Thymus (tissue), 11 donors: ENCODE data around the gene NKAP. TPM values are rescaled to one million over a fixed set of nuclear protein-coding genes. Genes with fewer than 3 reads are reported as not detected.
"Not testable (repeated sequence)": the region's sequence is repeated elsewhere in the genome, so short reads cannot be mapped to it uniquely, and the experiment has no call there.

Experiments
- DNase-seq, 9 donors: peaks; one replicate each; pipeline ENCODE4 v3.0.0-alpha.2; 2013; ENCODE audit warnings: low spot score in 9 of 9, low read depth in 6 of 9, missing footprints in 1 of 9
- H3K27ac ChIP-seq, 2 donors: one replicate each; pipeline ENCODE4 v1.5.1; 2013; ENCODE audit warnings: control low read depth in 1 of 2, low read depth in 1 of 2, low read length in 1 of 2, mild to moderate bottlenecking in 1 of 2, moderate library complexity in 1 of 2
- H3K27me3 ChIP-seq, 2 donors: one replicate each; pipeline ENCODE4 v1.5.1; 2013; ENCODE audit warnings: low read length in 1 of 2; ENCODE audit not compliant: control insufficient read depth in 2 of 2, insufficient read depth in 1 of 2
- H3K36me3 ChIP-seq, 2 donors: one replicate each; pipeline ENCODE4 v1.5.1; 2013; ENCODE audit warnings: low read length in 1 of 2, mild to moderate bottlenecking in 1 of 2, moderate library complexity in 1 of 2; ENCODE audit not compliant: control insufficient read depth in 2 of 2, insufficient read depth in 2 of 2
- H3K4me1 ChIP-seq, 2 donors: one replicate each; pipeline ENCODE4 v1.5.1; 2013; ENCODE audit warnings: low read length in 2 of 2; ENCODE audit not compliant: control insufficient read depth in 2 of 2, insufficient read depth in 2 of 2
- H3K4me3 ChIP-seq, 2 donors: one replicate each; pipeline ENCODE4 v1.5.1; 2013; ENCODE audit warnings: low read length in 2 of 2, control low read depth in 1 of 2, mild to moderate bottlenecking in 1 of 2
- H3K9me3 ChIP-seq, 2 donors: one replicate each; pipeline ENCODE4 v1.5.1; 2013; ENCODE audit warnings: low read length in 1 of 2, mild to moderate bottlenecking in 1 of 2; ENCODE audit not compliant: control insufficient read depth in 2 of 2, insufficient read depth in 1 of 2
- WGBS: extraction: QIAGEN DNeasy Blood & Tissue Kit; methylation state at CpG from one replicate; pipeline ENCODE4 v1.1.7; 2013; 5-methylcytosine and 5-hydroxymethylcytosine counted together
- polyA plus RNA-seq: library from polyadenylated mRNA; stranded (reverse); fragments of 200-250 nt; gene quantifications from one replicate; pipeline ENCODE4 v1.2.3, GENCODE V29; 2013
- total RNA-seq: library from RNA; stranded (reverse); fragments of 120-200 nt; gene quantifications from one replicate; pipeline ENCODE4 v1.2.4, GENCODE V29; 2013
- donor health status: healthy.

The NKAP gene
- total and polyA plus RNA-seq, 2 donors = 6.0 to 12.0 TPM

- Histone ChIP-seq H3K4me3 (no peak overlapping the region), H3K27ac (no peak overlapping the region), H3K9me3 (no peaks in the 10 kb centered on the region), H3K36me3 (no peaks in the 10 kb centered on the region), H3K27me3 (peaks cover 0 to 9% of the 10 kb centered on the region in 2 donors), H3K4me1 (no peaks in the 10 kb centered on the region)
- WGBS = 95% methylated on average over 5 of the region's 5 CpGs
- no peak for DNase-seq
Observed at GRCh38 chrX:119948381-119948780, 4.8 kb upstream of the NKAP start.

DNA sequence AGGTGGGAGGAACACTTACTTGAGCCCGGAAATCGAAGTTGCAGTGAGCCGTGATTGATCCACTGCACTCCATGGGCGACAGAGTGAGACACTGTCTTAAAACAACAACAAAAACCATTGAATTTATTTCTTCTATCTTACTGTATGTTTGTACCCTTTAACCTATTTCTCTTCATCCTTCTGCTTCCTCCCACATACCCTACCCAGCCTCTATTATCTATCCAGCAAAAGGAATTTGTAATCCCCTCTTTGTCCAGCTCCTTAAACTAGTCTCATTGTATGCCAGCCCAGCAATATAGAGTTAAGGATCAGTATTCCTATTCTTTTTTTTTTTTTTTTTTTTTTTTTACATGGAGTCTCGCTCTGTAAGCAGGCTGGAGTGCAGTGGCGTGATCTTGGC lies 1.9 kb upstream of the NKAP start:
- peaks cover 5 to 6% of the 10 kb centered on the region in 2 donors for H3K4me1 ChIP-seq

GRCh38 chrX:119942831-119943184 lies 743 bp downstream of the NKAP start:
- Histone ChIP-seq H3K9me3 (no peaks in the 10 kb centered on the region), H3K4me3 (peak overlapping the region; percentile 73 to 78), H3K4me1 (peaks cover 5 to 6% of the 10 kb centered on the region in 2 donors), H3K36me3 (no peaks in the 10 kb centered on the region), H3K27ac (peak overlapping the region in 1 of 2 donors; percentile 90), H3K27me3 (no peaks in the 10 kb centered on the region)
- WGBS = under 1% methylated on average over 14 of the region's 14 CpGs
- DNase-seq = peak in 2 of 9 donors; percentile 0 to 1

More for the DNA sequence above, 1.9 kb upstream of the NKAP start:
- H3K4me3 ChIP-seq = no peak overlapping the region
- no peaks in the 10 kb centered on the region for H3K36me3 ChIP-seq
- no peak for DNase-seq
- H3K27ac ChIP-seq = no peak overlapping the region
- H3K9me3 ChIP-seq = no peaks in the 10 kb centered on the region
- 83% methylated on average over 6 of the region's 6 CpGs for WGBS
- H3K27me3 ChIP-seq = peaks cover 0 to 9% of the 10 kb centered on the region in 2 donors

- H3K4me3 ChIP-seq = peak overlapping the region; percentile 73 to 78
- DNase-seq = no peak
- no peaks in the 10 kb centered on the region for H3K27me3 ChIP-seq
- peaks cover 0 to 3% of the 10 kb centered on the region in 2 donors for H3K36me3 ChIP-seq
- no peak overlapping the region for H3K27ac ChIP-seq
- H3K9me3 ChIP-seq = no peaks in the 10 kb centered on the region
- 65% methylated on average over 13 of the region's 13 CpGs for WGBS
- peaks cover 5 to 6% of the 10 kb centered on the region in 2 donors for H3K4me1 ChIP-seq
Observed at GRCh38 chrX:119942173-119942819, 1.3 kb downstream of the NKAP start.

- no peak overlapping the region for H3K27ac ChIP-seq
- no peak overlapping the region for H3K4me3 ChIP-seq
- H3K4me1 ChIP-seq = peaks cover 5 to 6% of the 10 kb centered on the region in 2 donors
- no peaks in the 10 kb centered on the region for H3K9me3 ChIP-seq
- no peak for DNase-seq
- H3K36me3 ChIP-seq = peaks cover 0 to 7% of the 10 kb centered on the region in 2 donors
- no peaks in the 10 kb centered on the region for H3K27me3 ChIP-seq
Observed at GRCh38 chrX:119941336-119941735, 2.2 kb downstream of the NKAP start.

DNA sequence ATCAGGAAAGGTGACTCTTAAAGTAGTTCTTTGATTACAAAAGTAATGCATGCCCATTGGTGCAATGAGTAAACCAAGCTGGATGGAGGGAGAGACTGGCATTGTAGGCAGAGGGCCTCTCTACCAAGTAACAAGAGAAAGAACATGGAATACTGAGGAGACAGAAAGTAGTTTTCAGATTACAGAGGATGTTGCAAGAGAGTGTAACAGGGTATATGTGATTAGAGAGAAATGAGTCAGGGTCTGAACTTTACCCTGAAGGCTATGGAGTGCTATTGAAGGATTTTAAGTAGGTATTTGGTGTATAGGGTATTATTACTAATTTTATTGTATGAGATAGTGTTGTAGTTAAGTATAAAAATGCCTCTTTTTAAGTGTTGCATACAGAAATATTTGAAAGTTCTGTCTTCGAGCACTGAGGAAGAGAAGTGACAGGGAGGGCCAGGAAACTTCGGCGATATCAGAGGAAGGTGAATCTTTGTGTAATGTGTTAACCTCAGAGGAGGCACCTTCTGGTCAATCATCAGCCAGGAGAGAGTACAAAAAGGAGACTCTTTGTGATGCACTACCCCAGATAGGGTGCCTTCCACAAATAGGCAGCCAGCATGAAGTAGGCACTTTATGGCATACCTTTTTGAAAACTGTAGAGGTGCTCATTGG lies 8.2 kb downstream of the NKAP start:
- Histone ChIP-seq H3K36me3 (peaks cover 10 to 27% of the 10 kb centered on the region in 2 donors), H3K27ac (no peak overlapping the region)

GRCh38 chrX:119922391-119922790 lies 21.2 kb downstream of the NKAP start:
- H3K9me3 ChIP-seq, DNase-seq, H3K36me3 ChIP-seq, H3K4me3 ChIP-seq, H3K4me1 ChIP-seq, H3K27me3 ChIP-seq, H3K27ac ChIP-seq: not testable (repeated sequence)
- 99% methylated on average over 7 of the region's 7 CpGs for WGBS

More for the DNA sequence above, 8.2 kb downstream of the NKAP start:
- Histone ChIP-seq H3K4me3 (no peak overlapping the region), H3K4me1 (no peaks in the 10 kb centered on the region), H3K27me3 (no peaks in the 10 kb centered on the region), H3K9me3 (no peaks in the 10 kb centered on the region)
- 100% methylated on average over 3 of the region's 3 CpGs for WGBS
- DNase-seq = no peak

DNA sequence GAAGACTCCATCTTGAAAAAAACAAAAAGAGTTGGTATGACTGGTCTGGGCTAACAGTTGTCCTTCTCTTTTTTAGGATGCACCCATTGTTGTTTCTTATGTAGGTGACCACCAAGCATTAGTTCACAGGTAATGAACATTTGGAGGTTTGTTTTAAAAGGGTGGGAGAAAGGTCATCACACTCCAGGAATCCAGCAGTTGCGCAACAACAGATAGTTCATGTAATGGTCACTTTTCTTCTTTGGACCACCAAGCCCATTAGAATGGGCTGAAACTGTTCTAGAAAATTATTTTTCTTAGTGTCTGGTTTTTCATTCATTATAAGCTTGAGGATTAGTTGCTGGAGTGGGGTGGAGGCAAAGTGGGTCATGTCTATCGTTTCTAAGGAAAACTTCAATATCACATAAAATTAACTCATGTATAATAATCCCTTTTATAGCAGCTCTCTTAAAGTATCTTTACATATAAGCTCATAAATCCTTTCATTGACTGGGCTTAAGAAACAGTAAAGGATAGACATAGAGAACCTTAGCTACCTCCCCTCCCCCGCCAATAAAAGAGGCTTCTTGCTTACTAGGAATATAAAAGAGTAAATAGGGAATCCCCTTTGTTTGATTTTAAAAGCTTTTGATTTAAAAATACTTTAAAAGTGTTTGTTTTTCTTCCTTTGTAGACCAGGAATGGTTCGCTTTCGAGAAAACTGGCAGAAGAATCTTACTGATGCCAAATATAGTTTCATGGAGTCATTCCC lies 23.5 kb downstream of the NKAP start:
- no peak for DNase-seq
- Histone ChIP-seq H3K4me1 (no peaks in the 10 kb centered on the region), H3K27me3 (no peaks in the 10 kb centered on the region), H3K27ac (no peak overlapping the region), H3K9me3 (no peaks in the 10 kb centered on the region), H3K36me3 (peaks cover 0 to under 1% of the 10 kb centered on the region in 2 donors), H3K4me3 (no peak overlapping the region)
- 97% methylated on average over 5 of the region's 5 CpGs for WGBS

- Histone ChIP-seq H3K36me3 (no peaks in the 10 kb centered on the region), H3K27me3 (no peaks in the 10 kb centered on the region), H3K27ac (no peak overlapping the region), H3K4me1 (no peaks in the 10 kb centered on the region), H3K4me3 (no peak overlapping the region), H3K9me3 (no peaks in the 10 kb centered on the region)
- no peak for DNase-seq
- 98% methylated on average over 2 of the region's 2 CpGs for WGBS
Observed at GRCh38 chrX:119917877-119918276, 25.7 kb downstream of the NKAP start.
